ENCODE measurements around the gene CCNJ. TPM values are rescaled to one million over a fixed set of nuclear protein-coding genes. Genes with fewer than 3 reads are reported as not detected.

The CCNJ gene
- total and polyA plus RNA-seq, 9 of the 15 experiments (the other 6 are each of a cell fraction or from before 2014, with no cell fraction given) = 0.69 to 15.7 (median 9.2) TPM

DNA sequence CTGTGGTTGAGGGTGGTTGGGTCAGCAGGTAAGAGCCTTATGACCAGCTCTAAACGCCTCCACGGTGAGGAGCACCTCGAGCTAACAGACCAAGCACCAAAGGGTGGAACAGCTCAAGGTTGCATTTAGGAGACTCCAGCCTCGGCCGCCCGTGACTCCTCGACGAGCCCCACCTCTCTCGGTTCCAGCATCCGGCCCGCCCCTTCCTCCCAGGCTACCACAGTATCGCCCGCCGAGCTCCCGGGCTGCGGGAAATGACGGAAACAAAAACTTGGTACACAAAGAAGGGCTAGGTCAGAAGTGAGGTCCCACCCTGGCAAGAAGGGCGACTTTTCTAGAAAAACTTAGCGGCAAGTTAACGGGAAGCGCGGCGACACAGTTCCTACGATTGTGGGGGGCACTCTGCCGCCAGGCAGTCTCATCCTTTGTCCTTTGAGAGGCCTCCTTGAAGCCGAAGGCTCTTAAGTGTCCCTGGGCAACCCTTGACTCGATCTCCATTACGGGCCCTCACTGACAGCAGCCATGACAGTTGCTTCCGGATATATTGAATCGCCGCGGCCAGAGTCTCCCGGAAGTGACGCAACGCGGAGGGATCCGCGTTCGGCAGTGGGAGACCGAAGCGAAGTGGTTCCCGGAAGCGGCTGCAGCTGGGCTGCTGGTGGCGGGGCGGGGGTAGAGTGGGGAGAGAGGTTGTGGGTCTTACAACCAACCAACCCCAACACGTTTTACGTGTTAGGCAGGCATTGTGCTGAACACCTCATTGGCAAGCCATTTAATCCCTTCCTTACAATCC lies 46.5 kb downstream of the CCNJ start (continued):
- TF ChIP-seq ZNF184 (CRISPR knock-in tag; IDR thresholded peaks at IDR 0.05) (no peak), ZC3H8 (IDR thresholded peaks at IDR 0.05) (no peak), TCF7 (IDR thresholded peaks at IDR 0.05; ENCODE audit: borderline replicate concordance) (no peak), SAP30 (IDR thresholded peaks at IDR 0.05; ENCODE audit: borderline replicate concordance, insufficient read depth, low read depth, low read length, poor library complexity, severe bottlenecking) (no peak), HDAC6 (IDR thresholded peaks at IDR 0.05; ENCODE audit: low read depth, low read length) (no peak), NFIX (CRISPR knock-in tag; IDR thresholded peaks at IDR 0.05; ENCODE audit: low read depth) (no peak), FUS (optimal IDR thresholded peaks at IDR 0.05; ENCODE audit: low read depth, low read length) (no peak), SMAD4 (CRISPR knock-in tag; conservative IDR thresholded peaks at IDR 0.05) (0 out of 2 replicates have a peak, but pooled peaks have one; percentile 57), ARNT (IDR thresholded peaks at IDR 0.05) (peak in 1 of 2 experiments; percentile 34; a peak in 2 of 4 replicates), PRPF4 (IDR thresholded peaks at IDR 0.05; ENCODE audit: insufficient read depth, low read depth, low read length, poor library complexity, severe bottlenecking) (no peak), NKRF (IDR thresholded peaks at IDR 0.05; ENCODE audit: borderline replicate concordance) (peak; percentile 60; the same call in 1 of the 2 replicates)
- TF ChIP-seq, protein P1, sequence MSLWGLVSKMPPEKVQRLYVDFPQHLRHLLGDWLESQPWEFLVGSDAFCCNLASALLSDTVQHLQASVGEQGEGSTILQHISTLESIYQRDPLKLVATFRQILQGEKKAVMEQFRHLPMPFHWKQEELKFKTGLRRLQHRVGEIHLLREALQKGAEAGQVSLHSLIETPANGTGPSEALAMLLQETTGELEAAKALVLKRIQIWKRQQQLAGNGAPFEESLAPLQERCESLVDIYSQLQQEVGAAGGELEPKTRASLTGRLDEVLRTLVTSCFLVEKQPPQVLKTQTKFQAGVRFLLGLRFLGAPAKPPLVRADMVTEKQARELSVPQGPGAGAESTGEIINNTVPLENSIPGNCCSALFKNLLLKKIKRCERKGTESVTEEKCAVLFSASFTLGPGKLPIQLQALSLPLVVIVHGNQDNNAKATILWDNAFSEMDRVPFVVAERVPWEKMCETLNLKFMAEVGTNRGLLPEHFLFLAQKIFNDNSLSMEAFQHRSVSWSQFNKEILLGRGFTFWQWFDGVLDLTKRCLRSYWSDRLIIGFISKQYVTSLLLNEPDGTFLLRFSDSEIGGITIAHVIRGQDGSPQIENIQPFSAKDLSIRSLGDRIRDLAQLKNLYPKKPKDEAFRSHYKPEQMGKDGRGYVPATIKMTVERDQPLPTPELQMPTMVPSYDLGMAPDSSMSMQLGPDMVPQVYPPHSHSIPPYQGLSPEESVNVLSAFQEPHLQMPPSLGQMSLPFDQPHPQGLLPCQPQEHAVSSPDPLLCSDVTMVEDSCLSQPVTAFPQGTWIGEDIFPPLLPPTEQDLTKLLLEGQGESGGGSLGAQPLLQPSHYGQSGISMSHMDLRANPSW (CRISPR knock-in tag; IDR thresholded peaks at IDR 0.05) = no peak
- TF ChIP-seq, protein P2, sequence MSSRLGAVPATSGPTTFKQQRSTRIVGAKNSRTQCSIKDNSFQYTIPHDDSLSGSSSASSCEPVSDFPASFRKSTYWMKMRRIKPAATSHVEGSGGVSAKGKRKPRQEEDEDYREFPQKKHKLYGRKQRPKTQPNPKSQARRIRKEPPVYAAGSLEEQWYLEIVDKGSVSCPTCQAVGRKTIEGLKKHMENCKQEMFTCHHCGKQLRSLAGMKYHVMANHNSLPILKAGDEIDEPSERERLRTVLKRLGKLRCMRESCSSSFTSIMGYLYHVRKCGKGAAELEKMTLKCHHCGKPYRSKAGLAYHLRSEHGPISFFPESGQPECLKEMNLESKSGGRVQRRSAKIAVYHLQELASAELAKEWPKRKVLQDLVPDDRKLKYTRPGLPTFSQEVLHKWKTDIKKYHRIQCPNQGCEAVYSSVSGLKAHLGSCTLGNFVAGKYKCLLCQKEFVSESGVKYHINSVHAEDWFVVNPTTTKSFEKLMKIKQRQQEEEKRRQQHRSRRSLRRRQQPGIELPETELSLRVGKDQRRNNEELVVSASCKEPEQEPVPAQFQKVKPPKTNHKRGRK (tag; IDR thresholded peaks at IDR 0.05) = no peak
- TF ChIP-seq, protein P3, sequence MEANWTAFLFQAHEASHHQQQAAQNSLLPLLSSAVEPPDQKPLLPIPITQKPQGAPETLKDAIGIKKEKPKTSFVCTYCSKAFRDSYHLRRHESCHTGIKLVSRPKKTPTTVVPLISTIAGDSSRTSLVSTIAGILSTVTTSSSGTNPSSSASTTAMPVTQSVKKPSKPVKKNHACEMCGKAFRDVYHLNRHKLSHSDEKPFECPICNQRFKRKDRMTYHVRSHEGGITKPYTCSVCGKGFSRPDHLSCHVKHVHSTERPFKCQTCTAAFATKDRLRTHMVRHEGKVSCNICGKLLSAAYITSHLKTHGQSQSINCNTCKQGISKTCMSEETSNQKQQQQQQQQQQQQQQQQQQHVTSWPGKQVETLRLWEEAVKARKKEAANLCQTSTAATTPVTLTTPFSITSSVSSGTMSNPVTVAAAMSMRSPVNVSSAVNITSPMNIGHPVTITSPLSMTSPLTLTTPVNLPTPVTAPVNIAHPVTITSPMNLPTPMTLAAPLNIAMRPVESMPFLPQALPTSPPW (CRISPR knock-in tag; IDR thresholded peaks at IDR 0.05) = peak; percentile 81
- TF ChIP-seq, protein P4, sequence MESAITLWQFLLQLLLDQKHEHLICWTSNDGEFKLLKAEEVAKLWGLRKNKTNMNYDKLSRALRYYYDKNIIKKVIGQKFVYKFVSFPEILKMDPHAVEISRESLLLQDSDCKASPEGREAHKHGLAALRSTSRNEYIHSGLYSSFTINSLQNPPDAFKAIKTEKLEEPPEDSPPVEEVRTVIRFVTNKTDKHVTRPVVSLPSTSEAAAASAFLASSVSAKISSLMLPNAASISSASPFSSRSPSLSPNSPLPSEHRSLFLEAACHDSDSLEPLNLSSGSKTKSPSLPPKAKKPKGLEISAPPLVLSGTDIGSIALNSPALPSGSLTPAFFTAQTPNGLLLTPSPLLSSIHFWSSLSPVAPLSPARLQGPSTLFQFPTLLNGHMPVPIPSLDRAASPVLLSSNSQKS (CRISPR knock-in tag; IDR thresholded peaks at IDR 0.05) = no peak

Measured in K562 (cell line).